Fibroblast of lung (primary cell): ENCODE results near the gene PCBP3.

Experiments
- EZH2 ChIP-seq: IDR thresholded peaks from 2 replicates; pipeline ENCODE4 v1.5.1; 2012; ENCODE audit warnings: low read length, control low read depth, mild to moderate bottlenecking; ENCODE audit errors: missing control alignments
- TF ChIP-seq, protein P1 (sequence below), 2 donors: IDR thresholded peaks in 1 of 2; conservative IDR thresholded peaks in 1 of 2; 1 replicate in 1 of 2; 2 replicates in 1 of 2; pipeline ENCODE4 v1.5.1; 2011 to 2012; ENCODE audit warnings: low read length in 2 of 2, control low read depth in 1 of 2, inconsistent platforms in 1 of 2, low read depth in 1 of 2, mild to moderate bottlenecking in 1 of 2

GRCh38 chr21:45916011-45916840 is 272.7 kb downstream of the PCBP3 start:
- TF ChIP-seq, protein P1, sequence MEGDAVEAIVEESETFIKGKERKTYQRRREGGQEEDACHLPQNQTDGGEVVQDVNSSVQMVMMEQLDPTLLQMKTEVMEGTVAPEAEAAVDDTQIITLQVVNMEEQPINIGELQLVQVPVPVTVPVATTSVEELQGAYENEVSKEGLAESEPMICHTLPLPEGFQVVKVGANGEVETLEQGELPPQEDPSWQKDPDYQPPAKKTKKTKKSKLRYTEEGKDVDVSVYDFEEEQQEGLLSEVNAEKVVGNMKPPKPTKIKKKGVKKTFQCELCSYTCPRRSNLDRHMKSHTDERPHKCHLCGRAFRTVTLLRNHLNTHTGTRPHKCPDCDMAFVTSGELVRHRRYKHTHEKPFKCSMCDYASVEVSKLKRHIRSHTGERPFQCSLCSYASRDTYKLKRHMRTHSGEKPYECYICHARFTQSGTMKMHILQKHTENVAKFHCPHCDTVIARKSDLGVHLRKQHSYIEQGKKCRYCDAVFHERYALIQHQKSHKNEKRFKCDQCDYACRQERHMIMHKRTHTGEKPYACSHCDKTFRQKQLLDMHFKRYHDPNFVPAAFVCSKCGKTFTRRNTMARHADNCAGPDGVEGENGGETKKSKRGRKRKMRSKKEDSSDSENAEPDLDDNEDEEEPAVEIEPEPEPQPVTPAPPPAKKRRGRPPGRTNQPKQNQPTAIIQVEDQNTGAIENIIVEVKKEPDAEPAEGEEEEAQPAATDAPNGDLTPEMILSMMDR (conservative IDR thresholded peaks at IDR 0.05 in 1 of 2, IDR thresholded peaks at IDR 0.05 in 1 of 2; ENCODE audit: low read depth in 1 of 2, low read length in 2 of 2): no peak
- no peak for TF ChIP-seq EZH2
